Measurements from ENCODE around the gene PKD1. TPM values are rescaled to one million over a fixed set of nuclear protein-coding genes. Genes with fewer than 3 reads are reported as not detected.

PKD1 gene
- total RNA-seq, 1 experiment from 2014 or later: 137 TPM

DNA sequence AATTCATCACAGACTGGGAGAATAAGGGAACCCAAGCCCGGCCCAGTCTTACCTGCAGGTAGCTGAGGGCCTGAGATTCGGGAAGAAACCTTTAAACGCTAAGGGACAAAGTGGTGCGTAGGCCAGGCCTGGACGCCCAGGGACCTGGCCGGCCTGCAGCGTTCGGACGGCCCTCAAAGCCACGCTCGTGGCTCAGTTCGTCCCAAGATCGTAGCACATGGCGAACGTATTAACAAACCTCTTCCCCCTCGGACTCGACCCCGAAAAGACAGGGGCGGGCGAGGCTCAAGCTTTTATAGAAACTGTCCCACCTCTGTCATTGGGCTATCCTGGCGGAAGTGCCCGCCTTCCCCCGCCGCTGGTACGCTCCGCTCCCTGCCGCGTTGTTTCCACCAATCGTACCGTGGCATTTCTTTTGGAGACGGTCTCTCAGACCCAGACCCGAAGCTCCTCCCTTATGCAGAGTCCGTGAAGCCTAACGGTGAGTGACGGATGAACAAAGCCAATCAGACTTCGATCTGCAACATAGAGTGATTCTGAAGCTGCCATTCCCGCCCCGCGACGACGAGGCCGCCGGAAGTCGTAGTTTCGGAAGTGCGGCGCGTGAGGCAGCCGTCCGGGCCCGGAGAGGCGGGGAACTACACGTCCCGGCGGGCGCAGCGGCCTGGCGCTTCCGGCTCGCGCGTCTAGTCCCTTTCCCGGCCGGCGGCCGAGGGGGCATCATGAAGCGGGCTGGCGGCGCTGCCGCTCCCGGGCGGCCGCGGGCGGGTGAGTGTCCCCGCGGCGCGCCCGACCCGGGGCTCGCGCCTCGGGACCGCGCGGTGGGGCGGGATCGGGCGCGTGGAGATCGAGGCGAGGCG is 19.6 kb upstream of the PKD1 start, which contains the start of gene TRAF7 (continued):
- TF ChIP-seq YY1 (IDR thresholded peaks at IDR 0.05; ENCODE audit: extremely low read depth, insufficient replicate concordance, low read depth, low read length) (peak; percentile 79), EGR1 (IDR thresholded peaks at IDR 0.05; ENCODE audit: low read depth) (no peak), POLR2A (IDR thresholded peaks at IDR 0.05; ENCODE audit: borderline replicate concordance, extremely low read depth, insufficient read depth, insufficient read length) (peak; percentile 99), EZH2phosphoT487 (IDR thresholded peaks at IDR 0.05; ENCODE audit: borderline replicate concordance) (no peak), ZFX (IDR thresholded peaks at IDR 0.05) (peak; percentile 87), POLR2AphosphoS5 (IDR thresholded peaks at IDR 0.05; ENCODE audit: low read depth, low read length) (peak; percentile 100)

DNA sequence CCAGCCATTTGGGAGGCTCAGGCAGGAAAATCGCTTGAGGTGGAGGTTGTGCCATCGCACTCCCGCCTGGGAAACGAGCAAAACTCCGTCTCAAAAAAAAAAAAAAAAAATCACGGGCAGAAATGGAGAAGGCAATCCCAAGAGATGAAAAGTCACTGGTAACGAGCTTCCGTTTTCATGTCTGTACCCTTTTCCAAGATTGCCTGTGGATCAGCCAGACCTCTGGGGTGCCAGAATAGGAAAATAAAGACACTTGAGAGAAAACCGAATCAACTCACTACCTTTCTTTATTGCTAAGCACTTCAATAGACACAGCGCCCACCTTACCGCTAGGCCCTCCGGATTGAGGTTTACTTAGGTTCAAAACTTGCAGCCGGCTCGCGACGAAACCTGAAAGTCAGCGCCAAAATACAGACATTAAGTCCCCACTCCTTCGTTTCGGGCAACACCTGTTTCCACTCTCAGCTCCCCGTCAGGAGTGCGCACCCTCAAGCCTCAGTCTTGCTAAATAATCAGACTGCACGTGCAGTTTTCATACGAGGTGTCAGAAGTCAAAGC is 18.9 kb upstream of the PKD1 start:
- intact Hi-C loops (cut with micrococcal nuclease): loop anchor here (5.0 kb wide), 2 partner anchors 68 to 868 kb away; partner anchors contain the start of genes E4F1, HCFC1R1, THOC6 and TNFRSF12A
- POLR2A ChIA-PET: interaction anchor here (0.6 to 1.8 kb wide), 26 partner anchors 13 to 382 kb away, joined by 3 to 21 read pairs (median 6); partner anchors contain the start of genes ECI1, MLST8, NPW and NTHL1
- TF ChIP-seq FOSL1 (IDR thresholded peaks at IDR 0.05; ENCODE audit: low read depth) (no peak), EGR1 (IDR thresholded peaks at IDR 0.05; ENCODE audit: low read depth) (no peak), ATF3 (IDR thresholded peaks at IDR 0.05) (no peak), SP1 (IDR thresholded peaks at IDR 0.05; ENCODE audit: low read depth) (no peak)
- Histone ChIP-seq H3K9me2 (ENCODE audit: insufficient read depth) (no peaks in the 10 kb centered on the region), H3K4me3 (replicated peaks in 1 of 2; ENCODE audit: low read depth in 1 of 2, low read length in 2 of 2) (peak overlapping the region; percentile 77 to 98), H3K79me2 (ENCODE audit: insufficient read depth, low read length) (peaks cover 74% of the 10 kb centered on the region), H2AFZ (ENCODE audit: low read depth, low read length, poor library complexity, severe bottlenecking) (no peak overlapping the region), H3K9ac (ENCODE audit: low read length) (peak overlapping the region; percentile 91), H3K4me1 (ENCODE audit: control insufficient read depth in 1 of 2, insufficient read depth in 2 of 2, low read length in 2 of 2) (peaks cover 50 to 76% of the 10 kb centered on the region in 2 experiments), H4K20me1 (ENCODE audit: insufficient read depth) (no peaks in the 10 kb centered on the region; the same call in 1 of the 2 replicates), H3K36me3 (ENCODE audit: control insufficient read depth in 1 of 2, insufficient read depth in 2 of 2, low read length in 2 of 2) (peaks cover 0 to 32% of the 10 kb centered on the region in 2 experiments; a peak in 2 of 4 replicates), H3K27ac (ENCODE audit: low read depth, low read length) (peak overlapping the region; percentile 84), H3K27me3 (ENCODE audit: insufficient read depth, low read length) (no peaks in the 10 kb centered on the region), H3K9me3 (ENCODE audit: control insufficient read depth in 1 of 2, insufficient read depth in 1 of 2, low read depth in 1 of 2, low read length in 2 of 2) (no peaks in the 10 kb centered on the region), H3K4me2 (ENCODE audit: low read length) (peak overlapping the region; percentile 99)
- DNase-seq (ENCODE audit: low read depth, low spot score) (no peak), ATAC-seq (no peak)
- RAD21 ChIA-PET (ENCODE audit: low non-redundant PET in 1 of 2, low total read pairs in 2 of 2, uncharacterized antibody in 2 of 2, unreplicated experiment in 2 of 2): no interaction called here
- CTCF ChIA-PET: interaction anchor here (1.2 kb wide), 2 partner anchors 14 to 132 kb away, joined by 5 to 11 read pairs; no protein-coding TSS in a partner anchor
- BruUV-seq (replicated peaks): TSS peak; percentile 85

Data from HCT116 (cell line).